ENCODE measurements around the gene C10orf120.

The C10orf120 gene

DNA sequence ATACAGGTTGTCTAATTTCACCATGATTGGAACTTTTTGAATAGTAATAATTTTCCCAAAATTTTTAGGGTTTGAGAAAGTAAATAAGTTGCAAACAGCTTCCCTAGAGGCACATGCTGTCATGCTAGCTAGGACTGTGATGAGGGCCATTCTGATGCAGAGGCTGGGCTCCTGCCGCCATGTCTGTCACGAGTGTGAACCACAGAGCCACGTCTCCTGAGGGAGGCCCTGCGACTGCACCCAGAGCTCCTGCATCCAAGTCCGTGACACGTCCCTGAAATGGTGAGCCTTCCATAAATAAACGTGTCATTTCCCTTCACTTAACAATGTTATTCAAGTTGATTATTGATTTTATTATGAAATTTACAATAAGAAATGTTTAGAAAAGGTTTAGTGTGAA lies 40.0 kb downstream of the C10orf120 start:
- DNase-seq, result no peak

DNA sequence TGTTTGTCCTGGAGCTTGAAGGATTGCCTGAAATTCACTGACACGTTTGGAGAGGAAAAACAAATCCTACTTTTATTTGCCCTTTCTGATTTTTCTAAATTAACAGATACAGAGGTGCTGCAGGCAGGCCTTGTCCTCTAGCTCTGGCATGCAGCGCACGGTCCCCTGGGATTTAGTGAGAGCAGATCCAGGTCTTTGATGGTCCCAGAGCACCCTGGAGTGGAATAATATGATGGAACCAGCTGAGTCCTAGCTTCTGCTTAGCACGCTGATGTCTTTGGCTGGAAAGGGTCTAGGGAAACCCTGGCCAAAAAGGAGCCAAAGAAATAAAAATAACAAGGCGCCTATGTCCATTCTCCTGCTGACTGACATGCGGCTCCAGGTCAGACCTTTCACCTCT lies 40.5 kb downstream of the C10orf120 start:
- DNase-seq, result no peak

DNA sequence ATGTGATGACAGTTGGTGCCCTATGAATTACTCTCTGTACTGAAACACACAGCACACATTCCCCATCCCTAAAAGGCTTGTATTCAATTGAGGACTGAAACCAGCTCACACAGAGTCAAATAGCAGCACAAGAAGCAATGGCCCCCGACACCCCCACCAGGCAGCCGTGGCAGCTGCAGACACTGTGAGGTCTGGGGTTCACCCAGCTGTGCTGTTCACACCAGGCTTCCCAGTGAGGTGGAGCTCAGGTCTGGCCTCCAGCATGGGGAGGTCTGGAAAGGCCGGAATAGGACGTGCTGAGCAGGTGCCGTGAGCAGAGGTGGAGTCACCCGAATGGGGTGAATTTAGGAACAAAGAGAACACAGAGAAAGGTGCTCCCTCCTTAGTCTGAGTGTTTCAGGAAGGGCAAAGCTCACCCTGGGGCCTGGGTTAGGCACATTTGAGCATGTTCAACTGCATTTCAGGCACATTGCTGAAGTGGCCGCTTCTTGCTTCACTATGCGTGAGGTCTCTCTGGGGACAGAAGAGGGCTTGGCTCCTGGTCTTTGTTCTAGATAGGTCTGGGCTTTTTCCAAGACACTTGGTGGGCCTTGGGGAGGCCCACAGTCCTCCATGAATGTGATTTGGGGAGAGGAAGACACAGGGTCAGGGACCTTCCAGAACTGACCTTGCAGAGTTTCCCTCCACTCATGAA lies 41.1 kb downstream of the C10orf120 start:
- no peak for DNase-seq

DNA sequence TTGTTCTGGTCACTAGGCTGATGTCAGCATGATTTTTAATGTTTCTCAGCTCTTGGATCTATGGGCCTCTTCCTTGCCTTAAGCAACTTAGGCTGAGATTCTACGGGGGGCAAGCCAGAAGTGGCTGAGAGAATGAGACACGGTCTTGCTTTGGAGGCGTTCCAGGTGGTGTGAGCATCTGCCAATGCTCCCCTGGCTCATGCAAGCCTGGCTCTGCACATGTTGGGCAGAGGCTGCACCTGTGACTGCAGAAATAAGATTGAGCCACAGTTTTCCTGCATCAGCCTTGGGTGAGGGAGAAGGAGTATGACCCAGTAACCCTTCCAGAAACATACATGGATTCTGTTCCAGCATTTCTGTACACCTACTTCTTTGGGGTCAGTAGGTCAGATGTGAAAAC lies 41.9 kb downstream of the C10orf120 start:
- no peak for DNase-seq

DNA sequence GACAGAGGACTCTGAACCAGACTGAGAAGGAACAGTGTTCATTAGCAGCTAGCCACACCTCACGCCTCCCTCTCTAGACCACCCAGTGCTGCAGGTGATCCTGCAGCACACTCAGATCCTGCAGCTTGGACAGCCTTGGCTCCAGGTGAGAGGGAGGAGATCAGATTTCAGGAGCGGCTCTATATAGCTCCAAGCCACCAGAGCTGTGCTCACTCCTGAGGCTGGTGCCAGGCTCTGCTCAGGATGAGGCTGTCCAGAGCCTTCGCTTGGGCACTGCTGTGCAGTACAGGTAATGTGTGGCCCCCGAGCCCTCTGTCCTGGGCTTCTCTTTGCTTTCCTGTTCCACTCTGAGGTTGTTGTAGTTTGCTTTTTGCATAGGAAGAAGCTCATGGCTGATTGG lies 42.4 kb downstream of the C10orf120 start:
- DNase-seq, result no peak

DNA sequence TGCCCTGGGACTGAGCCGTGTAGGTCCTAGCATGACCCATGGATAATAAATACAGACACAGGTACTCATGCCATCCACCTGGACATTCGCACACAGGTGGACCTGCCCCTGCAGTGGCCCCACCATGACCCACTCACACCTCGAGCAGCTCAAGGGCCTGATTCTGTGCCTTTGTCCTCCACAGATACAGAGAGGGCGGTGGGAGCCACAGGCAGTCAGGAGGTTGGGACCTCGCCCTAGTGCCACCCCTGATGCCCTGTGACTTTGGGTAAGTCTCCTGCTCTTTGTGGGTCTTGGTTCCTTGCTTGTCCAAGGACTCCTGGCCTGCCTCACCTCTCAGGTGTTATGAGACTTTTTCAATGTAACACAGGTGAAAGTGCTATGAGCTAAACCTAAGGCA lies 42.9 kb downstream of the C10orf120 start:
- no peak for DNase-seq

DNA sequence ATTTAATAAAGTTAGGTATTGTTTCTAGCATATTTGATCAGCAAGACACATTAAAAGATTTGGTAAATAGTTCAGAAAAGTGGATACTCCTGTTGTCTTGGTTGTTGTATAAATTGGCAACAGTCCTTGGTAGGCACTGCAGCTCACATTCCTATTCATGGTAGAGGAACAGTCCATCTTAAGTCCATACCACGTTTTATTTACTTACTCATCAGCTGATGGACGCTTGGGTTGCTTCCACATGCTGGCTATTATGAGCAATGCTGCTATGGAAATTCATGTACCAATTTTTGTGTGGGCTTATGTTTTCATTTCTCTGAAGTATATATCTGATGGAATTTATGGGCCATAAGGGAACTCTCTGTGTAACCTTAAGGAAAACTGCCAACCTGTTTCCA lies 43.3 kb downstream of the C10orf120 start:
- DNase-seq, result no peak

DNA sequence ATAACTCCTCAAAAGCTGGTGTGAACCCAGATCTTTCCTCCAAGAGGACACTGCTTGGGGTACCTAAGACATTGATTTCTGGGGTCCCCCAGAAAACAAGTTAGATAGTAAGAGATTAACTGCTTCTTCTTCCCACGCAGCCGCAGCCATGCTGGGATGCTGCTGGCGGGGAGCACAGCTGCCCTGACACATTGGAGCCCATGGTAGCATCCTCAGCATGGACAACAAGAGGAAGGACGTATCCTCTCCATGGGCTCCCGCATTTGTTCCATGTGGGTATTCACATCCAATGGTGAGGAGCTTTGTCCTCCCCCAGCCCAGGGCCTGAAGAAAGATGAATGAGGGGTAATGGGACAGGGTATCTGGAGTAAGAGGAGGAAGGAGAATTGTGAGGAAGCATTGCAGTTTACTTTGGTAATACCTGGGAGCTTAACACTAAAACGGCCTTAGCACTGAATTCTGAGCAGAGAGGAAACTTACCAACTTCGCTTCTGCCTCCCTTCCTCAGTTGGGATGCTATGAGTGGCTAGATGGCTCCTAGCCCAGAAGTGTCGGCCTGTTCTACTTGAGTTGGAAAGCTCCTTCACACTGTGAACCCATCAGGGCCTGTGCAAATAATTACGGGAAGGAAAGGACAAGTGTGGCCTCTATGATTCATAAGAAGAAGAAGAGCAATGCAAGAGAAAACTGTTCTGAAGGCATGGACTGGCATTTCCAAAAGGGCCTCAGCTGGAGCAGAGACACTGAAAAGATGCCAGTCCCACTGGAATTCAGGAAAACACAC lies 43.9 kb downstream of the C10orf120 start:
- DNase-seq, result no peak

DNA sequence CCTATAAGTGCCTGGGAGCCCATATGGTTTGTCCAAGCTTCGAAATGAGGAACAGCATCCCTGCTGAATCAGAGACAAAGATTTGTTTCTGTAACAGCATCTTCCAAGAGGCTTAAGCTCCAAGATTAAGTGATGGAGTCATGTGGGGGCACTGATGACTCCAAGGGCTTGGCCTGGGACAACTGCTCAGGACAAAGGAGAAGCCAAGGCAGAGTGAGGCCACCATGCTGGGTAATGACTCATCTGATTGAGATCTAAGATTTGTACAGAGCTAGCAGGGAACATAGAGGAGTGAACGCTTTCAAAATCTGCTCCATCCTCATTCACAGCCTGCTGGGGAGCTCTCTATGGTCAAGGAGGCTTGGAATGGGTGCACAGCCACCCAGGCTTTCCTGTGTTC lies 49.3 kb downstream of the C10orf120 start:
- DNase-seq, result no peak

DNA sequence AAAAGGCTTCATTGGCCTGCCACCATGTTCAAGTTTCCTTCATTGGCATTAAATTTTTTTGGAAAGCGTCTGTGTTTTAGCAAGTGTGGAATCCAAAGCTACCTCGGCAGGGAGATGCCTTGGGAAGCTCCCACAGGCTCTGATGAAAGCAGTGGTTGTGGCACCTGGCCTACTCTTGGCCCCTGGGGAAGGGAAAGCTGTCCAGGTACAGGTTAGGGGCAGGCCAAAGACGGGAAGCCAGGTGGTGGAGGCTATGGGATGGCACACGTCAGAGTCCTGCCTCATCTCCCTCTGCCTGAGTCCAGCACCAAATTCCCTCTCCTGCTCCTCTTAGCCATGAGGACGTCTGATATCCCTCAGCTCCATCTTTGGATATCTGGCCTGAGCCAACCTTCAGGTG lies 49.7 kb downstream of the C10orf120 start:
- no peak for DNase-seq

DNA sequence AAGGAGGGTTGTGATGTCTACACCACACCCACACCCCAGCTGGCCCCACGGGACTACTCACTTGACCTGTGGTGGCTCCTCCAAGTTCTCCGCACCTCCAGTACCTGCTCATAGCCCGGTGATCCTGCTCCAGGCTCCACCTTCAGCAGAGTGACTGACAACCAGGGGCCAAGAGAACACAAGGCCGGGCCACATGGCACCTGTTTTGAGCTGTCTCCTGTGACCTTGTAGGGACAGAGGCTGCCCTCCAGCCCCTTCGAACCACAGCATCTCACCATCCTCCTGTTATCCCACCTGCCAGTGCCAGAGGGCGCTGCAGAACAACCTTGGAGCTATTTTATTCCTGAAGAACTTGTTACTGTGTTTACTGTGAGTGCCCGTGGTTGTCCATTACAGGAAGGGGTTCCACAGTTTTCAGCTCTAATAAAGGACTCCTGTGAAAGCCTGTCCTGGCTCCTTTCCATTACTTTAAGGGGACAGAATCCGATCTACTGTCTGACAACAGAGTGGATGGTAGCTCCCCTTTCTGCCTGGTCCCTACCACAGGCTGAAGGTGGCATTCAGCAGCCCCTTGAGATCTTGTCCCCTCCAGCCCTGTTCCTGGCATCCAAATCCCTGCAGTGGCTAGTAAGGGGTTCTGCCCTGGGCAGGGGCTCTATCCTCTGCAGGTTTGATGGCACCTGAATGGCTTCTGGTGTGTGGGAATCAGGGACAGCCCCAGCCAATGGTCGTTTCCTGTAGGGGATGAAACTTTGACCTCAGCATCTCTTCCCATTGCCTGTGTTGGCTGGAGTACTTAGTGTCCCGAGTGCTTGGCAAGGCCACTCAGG lies 50.8 kb downstream of the C10orf120 start:
- no peak for DNase-seq
